NCI-H1417 treated with DMSO at 0.1 percent for 48 hours (cell line): Measurements from ENCODE around the gene LYSMD1.

ENCODE experiments used
- DNase-seq: peaks from one replicate; lab custom pipeline; 2025; lab: John Stamatoyannopoulos, UW

The LYSMD1 gene

GRCh38 chr1:151175041-151175741 lies 9.5 kb upstream of the LYSMD1 start:
- DNase-seq, result no peak

GRCh38 chr1:151171190-151171589 lies 5.5 kb upstream of the LYSMD1 start:
- DNase-seq, result no peak

- no peak for DNase-seq
Observed at GRCh38 chr1:151167116-151167515, 1.4 kb upstream of the LYSMD1 start.

- no peak for DNase-seq
Observed at GRCh38 chr1:151166505-151166956, 829 bp upstream of the LYSMD1 start.

GRCh38 chr1:151165281-151165737 lies 393 bp downstream of the LYSMD1 start:
- DNase-seq, result no peak

- DNase-seq, result no peak
Observed at GRCh38 chr1:151164732-151165280, 896 bp downstream of the LYSMD1 start.

GRCh38 chr1:151159373-151159772 lies 6.3 kb downstream of the LYSMD1 start:
- no peak for DNase-seq

- no peak for DNase-seq
Observed at GRCh38 chr1:151158751-151159251, 6.9 kb downstream of the LYSMD1 start.

- no peak for DNase-seq
Observed at GRCh38 chr1:151158326-151158725, 7.4 kb downstream of the LYSMD1 start.

GRCh38 chr1:151157067-151157531 lies 8.6 kb downstream of the LYSMD1 start:
- DNase-seq, result no peak

- DNase-seq, result no peak
Observed at GRCh38 chr1:151156515-151156819, 9.2 kb downstream of the LYSMD1 start, which contains the start of gene TNFAIP8L2. Gene TNFAIP8L2 (plus strand): TSS chr1:151156649. CDS start chr1:151158698, 2,049 bp downstream.

GRCh38 chr1:151147665-151148064 lies 18.0 kb downstream of the LYSMD1 start:
- DNase-seq, result no peak

- DNase-seq, result no peak
Observed at GRCh38 chr1:151147132-151147503, 18.6 kb downstream of the LYSMD1 start.

GRCh38 chr1:151146412-151147131 lies 19.1 kb downstream of the LYSMD1 start, which contains the start of gene SEMA6C:
Gene SEMA6C (minus strand): TSS chr1:151146631. CDS start chr1:151142621, 4,010 bp downstream.
- DNase-seq, result peak; percentile 60

GRCh38 chr1:151146072-151146411 lies 19.7 kb downstream of the LYSMD1 start:
- DNase-seq, result no peak

GRCh38 chr1:151145304-151146071 lies 20.2 kb downstream of the LYSMD1 start:
- DNase-seq, result no peak

- no peak for DNase-seq
Observed at GRCh38 chr1:151144474-151145303, 21.0 kb downstream of the LYSMD1 start.

- DNase-seq, result no peak
Observed at GRCh38 chr1:151143986-151144385, 21.7 kb downstream of the LYSMD1 start.

- DNase-seq, result no peak
Observed at GRCh38 chr1:151143057-151143435, 22.7 kb downstream of the LYSMD1 start.

GRCh38 chr1:151142411-151143056 lies 23.2 kb downstream of the LYSMD1 start:
- DNase-seq, result no peak

- DNase-seq, result no peak
Observed at GRCh38 chr1:151137789-151138188, 27.9 kb downstream of the LYSMD1 start.
